CD14-positive monocyte (primary cell): ENCODE results near the gene GRXCR1. TPM values are rescaled to one million over a fixed set of nuclear protein-coding genes. Genes with fewer than 3 reads are reported as not detected.

Experiments used
- DNase-seq, 3 donors: peaks; one replicate each; pipeline ENCODE4 v3.0.0-alpha.2; 2011 to 2022
- H2AFZ ChIP-seq: 2 replicates; pipeline ENCODE4 v1.6.0; 2012; ENCODE audit warnings: mild to moderate bottlenecking, low read depth, low read length, inconsistent platforms; ENCODE audit not compliant: insufficient read depth, poor library complexity, severe bottlenecking
- H3K27ac ChIP-seq, 2 donors: 1 replicate in 1 of 2; 2 replicates in 1 of 2; pipeline ENCODE4 v1.5.1; 2012 to 2013; ENCODE audit warnings: low read length in 2 of 2, control low read depth in 1 of 2, inconsistent platforms in 1 of 2, low read depth in 1 of 2, mild to moderate bottlenecking in 1 of 2
- H3K27me3 ChIP-seq, 2 donors: one replicate each; pipeline versions ENCODE4 v1.6.0 to v1.6.1; 2011 to 2013; ENCODE audit warnings: low read length in 2 of 2; ENCODE audit not compliant: control insufficient read depth in 2 of 2, insufficient read depth in 2 of 2
- H3K36me3 ChIP-seq, 2 donors: replicated peaks in 1 of 2; 1 replicate in 1 of 2; 2 replicates in 1 of 2; pipeline versions ENCODE4 v1.5.1 to v1.6.1; 2012 to 2013; ENCODE audit warnings: low read length in 2 of 2, control low read depth in 1 of 2, inconsistent platforms in 1 of 2, mild to moderate bottlenecking in 1 of 2; ENCODE audit not compliant: insufficient read depth in 2 of 2, control insufficient read depth in 1 of 2
- H3K4me1 ChIP-seq, 2 donors: 1 replicate in 1 of 2; 2 replicates in 1 of 2; pipeline versions ENCODE4 v1.5.1 to v1.6.1; 2012 to 2013; ENCODE audit warnings: low read length in 2 of 2, control low read depth in 1 of 2, inconsistent platforms in 1 of 2, mild to moderate bottlenecking in 1 of 2, moderate library complexity in 1 of 2; ENCODE audit not compliant: insufficient read depth in 2 of 2, control insufficient read depth in 1 of 2
- H3K4me2 ChIP-seq: replicated peaks from 2 replicates; pipeline ENCODE3; 2012; ENCODE audit warnings: low read length, moderate library complexity, mild to moderate bottlenecking; ENCODE audit not compliant: poor library complexity, severe bottlenecking; ENCODE audit errors: extremely low read depth
- H3K4me3 ChIP-seq, 3 experiments: fragments of 200-600 bp in 1 of 3; sonication (generic) in 1 of 3; replicated peaks in 1 of 3; 1 replicate in 2 of 3; 2 replicates in 1 of 3; pipeline ENCODE4 v1.5.1; 2011 to 2013; ENCODE audit warnings: low read length in 3 of 3, mild to moderate bottlenecking in 3 of 3, control low read depth in 2 of 3, low read depth in 2 of 3, inconsistent platforms in 1 of 3, moderate library complexity in 1 of 3
- H3K79me2 ChIP-seq: 2 replicates; pipeline ENCODE4 v1.6.0; 2012; ENCODE audit warnings: mild to moderate bottlenecking, control low read depth, inconsistent platforms, low read length, moderate library complexity; ENCODE audit not compliant: insufficient read depth
- H3K9ac ChIP-seq: 2 replicates; pipeline ENCODE4 v1.6.0; 2017; ENCODE audit warnings: low read length, mild to moderate bottlenecking; ENCODE audit not compliant: insufficient read depth, poor library complexity, severe bottlenecking
- H3K9me3 ChIP-seq, 2 donors: replicated peaks in 1 of 2; 1 replicate in 1 of 2; 2 replicates in 1 of 2; pipeline versions ENCODE4 v1.5.1 to v1.6.1; 2012 to 2013; ENCODE audit warnings: low read length in 2 of 2, control low read depth in 1 of 2; ENCODE audit not compliant: control insufficient read depth in 1 of 2, insufficient read depth in 1 of 2
- H4K20me1 ChIP-seq: 2 replicates; pipeline ENCODE4 v1.6.0; 2012; ENCODE audit warnings: mild to moderate bottlenecking, low read length, control low read depth, moderate library complexity; ENCODE audit not compliant: insufficient read depth
- H3K27ac Mint-ChIP-seq, 7 donors: one replicate each; pipeline ENCODE4 v1.8.0; 2020; ENCODE audit warnings: mild to moderate bottlenecking in 7 of 7, mixed read lengths in 7 of 7, moderate library complexity in 6 of 7, inconsistent platforms in 2 of 7
- H3K27me3 Mint-ChIP-seq, 3 donors: one replicate each; pipeline ENCODE4 v1.8.0; 2021 to 2022; ENCODE audit warnings: low read depth in 3 of 3, mild to moderate bottlenecking in 3 of 3, mixed read lengths in 3 of 3, moderate library complexity in 3 of 3, inconsistent platforms in 1 of 3
- H3K36me3 Mint-ChIP-seq, 2 donors: one replicate each; pipeline ENCODE4 v1.8.0; 2020; ENCODE audit warnings: mixed read lengths in 2 of 2, inconsistent platforms in 1 of 2, mild to moderate bottlenecking in 1 of 2
- H3K4me1 Mint-ChIP-seq: one replicate; pipeline ENCODE4 v1.8.0; 2020; ENCODE audit warnings: mild to moderate bottlenecking, mixed read lengths
- H3K4me3 Mint-ChIP-seq, 2 donors: one replicate each; pipeline ENCODE4 v1.8.0; 2020; ENCODE audit warnings: mild to moderate bottlenecking in 2 of 2, mixed read lengths in 2 of 2, moderate library complexity in 1 of 2
- H3K9me3 Mint-ChIP-seq, 7 donors: one replicate each; pipeline ENCODE4 v1.8.0; 2020 to 2022; ENCODE audit warnings: mixed read lengths in 7 of 7, mild to moderate bottlenecking in 6 of 7, moderate library complexity in 6 of 7, inconsistent platforms in 2 of 7
- CTCF ChIP-seq: fragments of 200-600 bp; IDR thresholded peaks from one replicate; pipeline ENCODE4 v1.8.0; 2022; ENCODE audit warnings: antibody characterized with exemption, mild to moderate bottlenecking
- WGBS: methylation state at CpG from one replicate; pipeline ENCODE4 v1.1.5; 2013; ENCODE audit warnings: missing lambda C conversion rate; ENCODE audit not compliant: insufficient coverage; 5-methylcytosine and 5-hydroxymethylcytosine counted together
- intact Hi-C, 2 donors: fragments of 100-400 bp; cut with micrococcal nuclease; formaldehyde crosslinking; loops; one replicate each; pipeline versions ENCODE4 v1.15.0 to v1.15.1; 2023
- polyA plus RNA-seq, 3 donors: library from polyadenylated mRNA; depleted of rRNA in 1 of 3; unstranded in 2 of 3; stranded (reverse) in 1 of 3; fragments of 300-500 nt in 2 of 3; fragments of >200 nt in 1 of 3; fragmentation: Illumina TruSeq in 2 of 3; gene quantifications; 1 replicate in 2 of 3; 2 replicates in 1 of 3; pipeline ENCODE4 v1.2.3, GENCODE V29; 2012 to 2021

GRXCR1 gene
- polyA plus RNA-seq, 3 donors, result not detected

GRCh38 chr4:42953321-42953720 lies 60.8 kb downstream of the GRXCR1 start:
- Histone ChIP-seq H3K4me2 (no peak overlapping the region), H3K9ac (no peak overlapping the region), H3K27ac (no peak overlapping the region), H3K4me3 (no peak overlapping the region), H4K20me1 (no peaks in the 10 kb centered on the region), H3K4me1 (no peaks in the 10 kb centered on the region), H3K36me3 (no peaks in the 10 kb centered on the region), H3K79me2 (no peaks in the 10 kb centered on the region), H3K27me3 (no peaks in the 10 kb centered on the region), H3K9me3 (peaks cover 0 to 4% of the 10 kb centered on the region in 2 donors), H2AFZ (no peak overlapping the region)
- DNase-seq, result no peak
- H3K36me3 Mint-ChIP-seq, result no peaks in the 10 kb centered on the region
- intact Hi-C loops, result no loop called here
- no CpG with 5 or more reads among the region's 1 CpG for WGBS
- H3K27ac Mint-ChIP-seq, result no peak overlapping the region
- no peak overlapping the region for H3K4me3 Mint-ChIP-seq
- H3K27me3 Mint-ChIP-seq, result peaks cover 0 to 2% (median 0%) of the 10 kb centered on the region in 3 donors
- H3K4me1 Mint-ChIP-seq, result no peaks in the 10 kb centered on the region
- peaks cover 0 to 2% (median 0%) of the 10 kb centered on the region in 7 donors for H3K9me3 Mint-ChIP-seq
- TF ChIP-seq CTCF, result no peak

- H3K36me3 Mint-ChIP-seq, result no peaks in the 10 kb centered on the region
- H3K27me3 Mint-ChIP-seq, result peaks cover 0 to 2% (median 0%) of the 10 kb centered on the region in 3 donors
- no peaks in the 10 kb centered on the region for H3K27me3 ChIP-seq
- no peak overlapping the region for H3K4me3 ChIP-seq
- H3K27ac ChIP-seq, result no peak overlapping the region
- no peaks in the 10 kb centered on the region for H3K79me2 ChIP-seq
- no peaks in the 10 kb centered on the region for H3K36me3 ChIP-seq
- H3K4me3 Mint-ChIP-seq, result no peak overlapping the region
- H3K9me3 Mint-ChIP-seq, result peaks cover 0 to 2% (median 1%) of the 10 kb centered on the region in 7 donors
- H4K20me1 ChIP-seq, result no peaks in the 10 kb centered on the region
- WGBS, result 92% methylated on average over 4 of the region's 10 CpGs
- DNase-seq, result no peak
- no peaks in the 10 kb centered on the region for H3K9me3 ChIP-seq
- H2AFZ ChIP-seq, result no peak overlapping the region
- TF ChIP-seq CTCF, result no peak
- H3K27ac Mint-ChIP-seq, result no peak overlapping the region
- H3K9ac ChIP-seq, result no peak overlapping the region
- no peaks in the 10 kb centered on the region for H3K4me1 Mint-ChIP-seq
- no peaks in the 10 kb centered on the region for H3K4me1 ChIP-seq
- intact Hi-C loops, result no loop called here
- H3K4me2 ChIP-seq, result no peak overlapping the region
These were observed 62.6 kb downstream of the GRXCR1 start for GRCh38 chr4:42954963-42955669.
